ENCODE measurements around the gene SRPK3.

Gene SRPK3

DNA sequence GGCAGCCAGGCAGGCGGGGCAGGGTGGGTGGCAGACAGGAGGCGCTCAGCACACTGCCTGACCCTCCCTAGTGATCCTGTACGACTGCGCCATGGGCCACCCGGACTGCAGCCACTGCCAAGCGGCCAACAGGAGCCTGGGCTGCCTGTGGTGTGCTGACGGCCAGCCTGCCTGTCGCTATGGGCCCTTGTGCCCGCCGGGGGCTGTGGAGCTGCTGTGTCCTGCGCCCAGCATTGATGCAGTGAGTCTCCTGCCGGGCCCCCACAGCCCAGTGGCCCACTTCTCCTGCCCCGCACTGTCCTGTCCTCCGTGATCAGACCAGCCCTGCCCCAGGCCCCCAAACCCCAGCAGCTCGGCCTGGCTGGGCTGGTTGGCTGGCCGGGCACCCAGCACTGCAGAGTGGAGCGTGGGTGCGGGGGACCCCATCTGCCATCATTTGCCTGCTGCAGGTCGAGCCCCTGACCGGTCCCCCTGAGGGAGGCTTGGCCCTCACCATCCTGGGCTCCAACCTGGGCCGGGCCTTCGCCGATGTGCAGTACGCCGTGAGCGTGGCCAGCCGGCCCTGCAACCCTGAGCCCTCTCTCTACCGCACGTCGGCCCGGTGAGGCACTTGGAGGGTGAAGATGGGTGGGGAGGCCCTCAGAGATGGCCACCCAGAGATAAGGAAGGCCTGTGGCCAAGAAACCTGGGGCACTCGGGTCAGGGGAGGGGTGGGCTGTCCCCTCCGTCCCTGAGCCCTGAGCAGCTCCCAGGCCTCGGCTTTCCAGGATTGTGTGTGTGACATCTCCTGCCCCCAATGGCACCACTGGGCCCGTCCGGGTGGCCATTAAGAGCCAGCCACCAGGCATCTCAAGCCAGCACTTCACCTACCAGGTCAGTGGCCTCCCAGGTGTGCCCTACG is 9.2 kb upstream of the SRPK3 start:
- TF ChIP-seq, protein P1, sequence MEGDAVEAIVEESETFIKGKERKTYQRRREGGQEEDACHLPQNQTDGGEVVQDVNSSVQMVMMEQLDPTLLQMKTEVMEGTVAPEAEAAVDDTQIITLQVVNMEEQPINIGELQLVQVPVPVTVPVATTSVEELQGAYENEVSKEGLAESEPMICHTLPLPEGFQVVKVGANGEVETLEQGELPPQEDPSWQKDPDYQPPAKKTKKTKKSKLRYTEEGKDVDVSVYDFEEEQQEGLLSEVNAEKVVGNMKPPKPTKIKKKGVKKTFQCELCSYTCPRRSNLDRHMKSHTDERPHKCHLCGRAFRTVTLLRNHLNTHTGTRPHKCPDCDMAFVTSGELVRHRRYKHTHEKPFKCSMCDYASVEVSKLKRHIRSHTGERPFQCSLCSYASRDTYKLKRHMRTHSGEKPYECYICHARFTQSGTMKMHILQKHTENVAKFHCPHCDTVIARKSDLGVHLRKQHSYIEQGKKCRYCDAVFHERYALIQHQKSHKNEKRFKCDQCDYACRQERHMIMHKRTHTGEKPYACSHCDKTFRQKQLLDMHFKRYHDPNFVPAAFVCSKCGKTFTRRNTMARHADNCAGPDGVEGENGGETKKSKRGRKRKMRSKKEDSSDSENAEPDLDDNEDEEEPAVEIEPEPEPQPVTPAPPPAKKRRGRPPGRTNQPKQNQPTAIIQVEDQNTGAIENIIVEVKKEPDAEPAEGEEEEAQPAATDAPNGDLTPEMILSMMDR (IDR thresholded peaks at IDR 0.05) = no peak
- H3K4me1 ChIP-seq = no peaks in the 10 kb centered on the region
- no peak overlapping the region for H3K4me3 ChIP-seq
- H3K36me3 ChIP-seq = peaks cover 0 to 65% (median 0%) of the 10 kb centered on the region in 3 donors
- intact Hi-C loops (cut with DNase I; ENCODE audit: low total_unique reads) = no loop called here
- no peak overlapping the region for H3K27ac ChIP-seq
- no peaks in the 10 kb centered on the region for H3K27me3 ChIP-seq
- no peak for DNase-seq
- H3K9me3 ChIP-seq = no peaks in the 10 kb centered on the region

DNA sequence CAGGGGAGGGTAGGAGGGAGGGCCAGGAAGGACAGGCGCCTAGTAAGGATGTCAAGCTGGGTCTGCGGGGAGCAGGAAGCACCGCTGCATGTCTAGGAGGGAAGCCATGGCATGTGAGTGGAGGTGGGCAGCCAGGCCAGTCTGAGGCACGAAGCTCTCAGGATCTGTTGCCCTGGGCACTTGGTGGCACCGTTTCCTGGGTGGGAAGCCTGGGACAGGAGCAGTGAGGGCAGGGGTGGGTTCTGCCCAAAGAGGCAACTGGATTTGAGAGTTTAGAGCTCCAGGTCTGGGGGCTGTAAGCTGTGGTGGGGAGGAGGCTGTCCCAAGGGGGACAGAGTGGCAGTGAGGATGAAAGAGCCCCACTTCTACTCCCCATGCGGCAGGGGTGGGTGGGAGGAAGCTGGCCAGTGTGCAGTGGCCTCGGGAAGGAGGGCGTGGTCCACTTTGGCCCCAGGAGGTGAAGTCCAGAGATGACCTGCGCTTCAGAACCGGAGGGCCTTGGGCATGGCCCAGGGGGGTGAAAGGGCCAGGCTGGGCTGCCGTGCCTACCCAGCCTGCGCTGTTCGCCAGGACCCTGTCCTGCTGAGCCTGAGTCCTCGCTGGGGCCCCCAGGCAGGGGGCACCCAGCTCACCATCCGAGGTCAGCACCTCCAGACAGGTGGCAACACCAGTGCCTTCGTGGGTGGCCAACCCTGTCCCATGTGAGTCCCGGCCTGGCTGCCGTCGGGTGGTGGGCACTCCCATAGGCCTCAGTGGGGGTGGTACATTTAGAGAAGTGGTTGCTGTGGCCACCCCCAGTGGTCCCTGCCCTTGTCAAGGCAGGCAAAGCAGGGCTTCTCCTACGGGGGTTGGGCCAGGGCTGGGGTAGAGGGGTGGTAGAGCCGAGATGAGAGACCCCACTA is 8.3 kb upstream of the SRPK3 start:
- no peak overlapping the region for H3K4me3 ChIP-seq
- intact Hi-C loops (cut with DNase I; ENCODE audit: low total_unique reads) = no loop called here
- H3K36me3 ChIP-seq = peaks cover 0 to 65% (median 0%) of the 10 kb centered on the region in 3 donors
- no peaks in the 10 kb centered on the region for H3K4me1 ChIP-seq
- H3K27ac ChIP-seq = no peak overlapping the region
- H3K9me3 ChIP-seq = no peaks in the 10 kb centered on the region
- TF ChIP-seq, protein P1 (IDR thresholded peaks at IDR 0.05) = no peak
- H3K27me3 ChIP-seq = no peaks in the 10 kb centered on the region
- no peak for DNase-seq

DNA sequence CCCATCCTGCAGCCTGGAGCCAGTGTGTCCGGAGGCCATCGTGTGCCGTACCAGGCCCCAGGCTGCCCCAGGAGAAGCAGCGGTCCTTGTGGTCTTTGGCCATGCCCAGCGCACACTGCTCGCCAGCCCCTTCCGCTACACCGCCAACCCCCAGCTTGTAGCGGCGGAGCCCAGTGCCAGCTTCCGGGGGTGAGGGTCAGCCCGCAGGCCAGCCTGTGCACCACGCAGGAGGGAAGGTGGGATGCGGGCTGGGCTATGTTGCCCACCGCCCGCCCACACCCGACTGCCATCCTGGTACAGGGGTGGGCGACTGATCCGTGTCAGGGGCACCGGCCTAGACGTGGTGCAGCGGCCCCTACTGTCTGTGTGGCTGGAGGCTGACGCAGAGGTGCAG is 7.6 kb upstream of the SRPK3 start:
- intact Hi-C loops (cut with DNase I; ENCODE audit: low total_unique reads) = no loop called here
- H3K27me3 ChIP-seq = no peaks in the 10 kb centered on the region

DNA sequence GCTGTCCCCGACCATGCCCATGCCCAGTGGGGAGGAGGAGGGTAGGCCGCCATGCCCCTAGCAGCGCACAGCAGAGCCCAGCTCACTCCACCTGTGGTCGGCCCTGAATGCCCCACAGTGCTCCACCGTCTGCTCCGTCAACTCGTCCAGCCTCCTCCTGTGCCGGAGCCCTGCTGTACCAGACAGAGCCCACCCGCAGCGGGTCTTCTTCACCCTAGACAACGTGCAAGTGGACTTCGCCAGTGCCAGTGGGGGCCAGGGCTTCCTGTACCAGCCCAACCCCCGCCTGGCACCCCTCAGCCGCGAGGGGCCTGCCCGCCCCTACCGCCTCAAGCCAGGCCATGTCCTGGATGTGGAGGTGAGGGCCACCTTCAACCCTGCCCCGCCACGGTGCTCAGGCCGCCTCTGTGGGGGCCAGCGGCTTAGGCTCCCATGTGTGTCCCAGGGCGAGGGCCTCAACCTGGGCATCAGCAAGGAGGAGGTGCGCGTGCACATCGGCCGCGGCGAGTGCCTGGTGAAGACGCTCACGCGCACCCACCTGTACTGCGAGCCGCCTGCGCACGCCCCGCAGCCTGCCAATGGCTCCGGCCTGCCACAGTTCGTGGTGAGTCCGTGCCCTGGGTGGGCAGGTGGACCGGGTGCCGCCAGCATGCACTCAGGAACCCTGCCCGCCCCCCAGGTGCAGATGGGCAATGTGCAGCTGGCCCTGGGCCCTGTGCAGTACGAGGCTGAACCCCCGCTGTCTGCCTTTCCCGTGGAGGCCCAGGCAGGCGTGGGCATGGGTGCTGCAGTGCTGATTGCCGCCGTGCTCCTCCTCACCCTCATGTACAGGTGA is 6.9 kb upstream of the SRPK3 start:
- no peaks in the 10 kb centered on the region for H3K9me3 ChIP-seq
- DNase-seq = no peak
- intact Hi-C loops (cut with DNase I; ENCODE audit: low total_unique reads) = no loop called here
- TF ChIP-seq, protein P1 (IDR thresholded peaks at IDR 0.05) = no peak
- H3K36me3 ChIP-seq = peaks cover 0 to 63% (median 0%) of the 10 kb centered on the region in 3 donors
- H3K4me1 ChIP-seq = no peaks in the 10 kb centered on the region
- H3K27ac ChIP-seq = no peak overlapping the region
- H3K4me3 ChIP-seq = no peak overlapping the region
- no peaks in the 10 kb centered on the region for H3K27me3 ChIP-seq

More for the DNA sequence above, 7.6 kb upstream of the SRPK3 start:
- Histone ChIP-seq H3K36me3 (peaks cover 0 to 65% (median 0%) of the 10 kb centered on the region in 3 donors), H3K4me1 (no peaks in the 10 kb centered on the region), H3K27ac (no peak overlapping the region), H3K9me3 (no peaks in the 10 kb centered on the region), H3K4me3 (no peak overlapping the region)
- TF ChIP-seq, protein P1 (IDR thresholded peaks at IDR 0.05) = no peak
- DNase-seq = no peak

Measured in tibial artery (tissue), 4 donors.